Stimulated activated CD4-positive, alpha-beta T cell treated with anti-CD3 and anti-CD28 coated beads, TNF-alpha, amount 100 ng/mL, for 1 hour (primary cell): Measurements from ENCODE around the gene PPP2R1B.

Experiments used
- DNase-seq, 3 donors: peaks; one replicate each; pipeline ENCODE4 v3.0.0-alpha.2; 2020; ENCODE audit warnings: low read depth in 3 of 3, low spot score in 1 of 3

PPP2R1B gene

GRCh38 chr11:111696556-111696955 lies 69.6 kb downstream of the PPP2R1B start:
- DNase-seq = no peak

- no peak for DNase-seq
Observed at GRCh38 chr11:111694851-111695250, 71.3 kb downstream of the PPP2R1B start.

- no peak for DNase-seq
Observed at GRCh38 chr11:111693224-111693937, 72.8 kb downstream of the PPP2R1B start.

DNA sequence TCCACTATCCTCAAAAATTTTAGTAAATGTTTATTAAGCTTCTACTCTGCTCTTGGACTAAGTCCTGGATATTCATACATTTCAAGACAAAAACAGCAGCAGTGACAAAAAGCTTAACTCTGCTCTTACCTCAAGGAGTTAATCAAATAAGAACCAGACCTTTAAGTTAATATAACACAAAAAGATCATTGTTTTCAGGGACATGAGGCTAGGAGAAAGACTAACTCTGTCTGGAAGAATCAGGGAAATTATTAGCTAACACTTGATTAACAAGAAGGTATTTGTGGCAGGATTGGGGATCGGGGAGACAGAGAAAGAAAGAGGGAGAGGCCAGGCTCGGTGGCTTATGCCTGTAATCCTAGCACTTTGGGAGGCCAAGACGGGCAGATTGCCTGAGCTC lies 74.4 kb downstream of the PPP2R1B start:
- no peak for DNase-seq

DNA sequence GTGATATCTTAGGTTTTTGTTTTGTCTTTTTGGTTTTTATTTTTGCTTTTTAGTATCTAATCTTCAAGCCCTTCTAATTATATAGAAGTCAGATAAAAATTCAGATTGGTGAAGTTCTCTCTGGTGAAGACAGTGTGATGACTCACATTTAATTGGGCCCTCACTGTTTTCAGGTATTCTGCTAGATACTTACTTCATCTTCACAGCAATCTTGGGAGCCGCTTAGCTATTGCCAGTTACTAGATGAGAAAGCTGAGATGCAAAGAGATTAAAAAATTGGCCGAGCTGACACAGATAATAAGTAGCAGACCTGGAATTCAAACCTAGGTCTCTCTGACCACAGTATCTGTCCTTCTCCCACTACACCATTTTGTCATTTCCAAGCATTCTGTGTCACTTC lies 75.0 kb downstream of the PPP2R1B start:
- no peak for DNase-seq

DNA sequence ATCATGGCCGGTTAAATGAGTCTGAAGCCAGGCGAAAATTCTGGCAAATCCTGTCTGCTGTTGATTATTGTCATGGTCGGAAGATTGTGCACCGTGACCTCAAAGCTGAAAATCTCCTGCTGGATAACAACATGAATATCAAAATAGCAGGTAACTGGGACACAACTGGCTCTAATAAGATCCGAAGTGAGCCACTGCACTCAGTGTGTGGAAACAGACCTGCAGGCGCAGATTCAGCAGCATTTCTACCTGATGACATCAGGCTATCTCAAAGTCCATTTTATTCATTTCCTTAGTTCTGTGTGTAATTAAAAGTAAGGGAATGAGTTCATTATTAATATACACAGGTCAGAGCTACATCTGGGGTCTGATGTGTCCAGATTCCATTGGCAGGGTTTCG lies 78.2 kb downstream of the PPP2R1B start:
- no peak for DNase-seq

DNA sequence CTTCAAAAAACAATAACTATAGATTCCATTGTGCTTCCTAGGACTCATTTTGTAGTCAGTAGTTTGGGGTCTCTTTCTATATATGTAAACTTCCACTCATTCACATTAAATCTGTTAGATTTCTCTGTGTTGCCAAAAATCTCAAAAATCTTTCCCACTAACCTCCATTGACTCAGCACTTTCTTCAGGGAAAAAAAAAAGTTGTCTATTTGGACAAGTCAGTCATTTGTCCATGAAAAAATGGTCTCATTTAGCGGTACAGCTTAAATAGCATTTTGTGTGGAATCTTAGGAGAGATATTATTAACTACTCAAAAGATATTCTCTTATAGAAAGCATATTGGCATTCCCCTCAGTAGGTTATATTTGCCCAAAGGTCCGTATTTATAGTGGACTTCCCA lies 81.9 kb downstream of the PPP2R1B start:
- DNase-seq = no peak

GRCh38 chr11:111683806-111684205 lies 82.4 kb downstream of the PPP2R1B start:
- no peak for DNase-seq

- DNase-seq = no peak
Observed at GRCh38 chr11:111680486-111681175, 85.6 kb downstream of the PPP2R1B start.
